D341Med (cell line): ENCODE data around the gene SNHG17.
"Not testable (repeated sequence)": the region's sequence is repeated elsewhere in the genome, so short reads cannot be mapped to it uniquely, and the experiment has no call there.

Experiments
- DNase-seq: peaks from one replicate; pipeline ENCODE4 v3.0.0; 2012; ENCODE audit warnings: low spot score

The SNHG17 gene

DNA sequence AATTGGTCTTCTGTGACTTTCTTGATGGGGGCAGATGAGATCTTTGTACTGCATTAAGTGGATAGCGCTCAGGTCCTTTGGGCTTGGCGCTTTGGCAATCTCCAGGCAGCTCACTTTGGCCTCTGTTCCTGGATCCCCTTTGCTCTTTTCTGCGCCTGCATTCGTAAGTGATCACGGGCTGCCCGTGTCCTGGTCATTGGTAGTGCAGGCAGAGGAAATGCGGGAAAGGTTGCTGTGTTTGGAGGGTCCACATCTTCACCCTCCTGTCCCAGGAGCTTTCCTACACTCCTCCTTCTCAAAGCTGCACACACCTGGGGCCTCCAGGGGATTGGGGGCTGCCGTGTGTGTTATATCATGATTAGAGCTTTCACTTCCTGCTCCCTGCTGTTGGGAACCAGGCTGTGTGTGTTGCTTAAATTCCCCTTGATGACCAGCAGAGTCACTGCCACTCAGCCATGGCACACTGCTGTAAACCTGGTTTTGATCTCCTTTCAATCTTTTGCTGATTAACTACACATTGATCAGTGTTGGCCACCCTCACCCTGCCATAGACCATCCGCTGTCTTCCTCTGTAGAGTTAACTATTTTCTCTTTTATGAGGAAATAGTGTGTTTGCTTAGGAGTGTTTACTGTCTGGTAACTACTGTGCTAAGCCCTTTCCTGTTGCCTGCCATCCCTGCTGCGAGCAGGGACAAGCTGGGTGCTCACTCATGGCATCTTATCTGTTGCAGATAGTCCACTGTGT, 13.0 kb upstream of the SNHG17 start:
- DNase-seq, result no peak

DNA sequence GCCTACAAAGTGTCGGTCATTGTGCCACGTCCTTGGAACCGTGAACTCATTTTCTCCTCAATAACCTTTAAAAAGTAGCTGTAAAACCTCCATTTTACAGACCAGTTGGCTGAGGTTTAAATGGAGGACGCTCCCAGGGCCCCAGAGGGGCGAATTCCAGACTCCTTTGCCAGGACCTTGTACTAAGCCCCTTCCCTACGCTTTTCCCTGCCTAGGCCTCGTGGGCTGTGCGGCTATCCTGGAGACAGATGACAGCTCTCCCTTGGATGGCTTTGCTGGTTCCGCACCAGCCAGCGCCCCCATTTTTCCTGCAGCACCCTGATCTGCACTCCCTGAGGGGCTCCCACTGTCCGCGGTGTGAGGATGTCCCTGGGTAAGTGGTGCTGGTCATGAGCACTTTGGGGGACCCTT, 12.1 kb upstream of the SNHG17 start:
- peak; percentile 48 for DNase-seq

DNA sequence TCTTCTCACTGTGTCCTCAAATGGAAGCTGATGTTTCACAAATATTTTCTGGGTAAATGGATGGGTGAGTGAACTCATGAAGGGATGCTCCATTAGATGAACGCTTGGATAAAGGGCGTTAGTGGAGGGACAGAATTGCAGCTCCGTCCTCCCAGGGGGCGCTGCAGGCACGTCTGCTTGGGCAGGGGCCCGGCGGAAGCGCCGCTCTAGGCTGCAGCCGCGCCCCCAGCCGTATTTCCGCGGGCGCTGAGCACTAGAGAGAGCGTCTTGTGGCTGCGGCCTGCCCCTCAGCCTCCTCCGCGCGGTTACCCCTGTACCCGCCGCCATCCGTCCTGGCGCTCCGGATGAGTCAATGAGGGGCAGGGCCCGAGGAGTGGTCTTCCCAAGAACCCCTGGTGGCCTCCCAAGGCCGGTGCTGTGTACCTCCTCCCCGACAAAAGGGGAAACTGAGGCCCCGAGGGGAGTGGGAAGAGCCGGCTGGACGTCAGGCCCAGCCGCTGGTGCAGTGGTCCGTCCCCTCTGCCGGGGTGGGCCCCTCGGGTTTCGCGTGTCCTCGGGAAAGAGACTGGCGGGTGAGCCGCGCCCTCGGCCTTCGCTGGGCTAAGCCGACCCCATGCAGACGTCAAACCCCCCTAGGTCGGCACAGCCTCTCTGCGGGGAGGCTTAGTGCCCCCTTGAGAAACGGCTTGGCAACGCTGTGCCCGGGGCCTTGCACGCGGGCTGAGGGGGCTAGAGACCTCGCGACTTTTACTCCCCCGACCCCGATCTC, 11.5 kb upstream of the SNHG17 start:
- DNase-seq, result peak; percentile 97

DNA sequence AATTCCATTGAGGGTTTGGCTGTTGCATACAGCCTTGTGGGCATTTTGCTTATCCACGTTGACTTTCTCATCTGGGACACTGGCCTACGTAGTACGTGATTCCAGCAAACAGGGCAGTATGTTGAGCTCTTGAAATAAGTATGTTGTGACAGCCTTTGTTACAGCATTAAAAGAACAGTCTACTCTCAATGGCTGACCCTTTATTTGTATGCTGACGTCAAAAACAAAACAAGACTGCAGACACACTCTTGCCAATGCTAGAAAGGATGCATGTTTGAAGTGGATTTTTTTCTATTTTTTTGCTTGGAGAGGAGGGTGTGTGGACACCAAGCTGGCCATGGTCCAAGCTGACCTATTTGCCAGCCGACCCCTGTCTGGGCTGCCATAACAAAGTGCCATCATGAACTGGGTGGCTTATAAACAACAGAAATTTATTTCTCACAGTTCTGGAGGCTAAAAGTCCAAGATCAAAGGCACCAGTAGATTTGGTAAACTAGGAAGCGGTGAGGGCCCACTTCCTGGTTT, 10.8 kb upstream of the SNHG17 start:
- DNase-seq, result no peak

DNA sequence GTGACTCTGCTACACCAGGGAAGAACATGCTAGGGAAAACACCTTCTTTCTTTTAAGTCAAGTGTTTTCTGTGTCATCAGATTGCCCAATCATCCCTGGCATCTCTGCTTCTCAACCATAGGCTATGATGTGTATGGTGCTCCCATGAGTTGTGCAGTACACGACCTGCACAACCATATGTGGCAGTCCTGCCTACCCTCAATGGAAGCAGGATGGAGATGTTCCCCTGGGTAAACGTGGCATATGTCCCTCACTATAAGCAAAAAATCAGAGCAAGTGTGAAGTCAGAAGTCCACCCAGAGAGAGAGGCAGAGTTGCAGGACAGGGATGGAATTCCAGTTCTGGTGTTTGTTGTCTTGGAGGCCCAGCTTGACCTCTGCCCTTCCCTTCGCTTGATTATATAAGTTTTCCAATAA, 10.3 kb upstream of the SNHG17 start:
- DNase-seq, result no peak

DNA sequence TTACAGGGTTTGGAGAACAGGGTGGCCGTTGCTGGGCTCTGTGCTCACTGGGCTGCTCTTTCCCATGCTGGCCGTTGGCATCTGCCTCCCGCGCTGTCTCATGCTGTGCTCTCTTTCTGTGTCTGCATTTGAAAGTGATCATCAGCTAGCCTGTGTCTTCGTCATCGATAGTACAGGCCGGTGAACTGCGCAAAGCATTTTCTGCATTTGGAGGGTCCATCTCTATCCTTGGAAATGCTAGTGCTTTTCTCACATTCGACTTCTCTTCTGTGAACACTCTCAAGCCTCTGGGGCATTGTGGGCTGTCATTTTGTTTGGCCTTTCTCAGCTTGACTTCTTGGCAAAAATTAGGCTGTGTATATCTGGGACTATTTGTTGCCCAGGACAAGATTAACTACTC, 6.8 kb upstream of the SNHG17 start:
- no peak for DNase-seq

DNA sequence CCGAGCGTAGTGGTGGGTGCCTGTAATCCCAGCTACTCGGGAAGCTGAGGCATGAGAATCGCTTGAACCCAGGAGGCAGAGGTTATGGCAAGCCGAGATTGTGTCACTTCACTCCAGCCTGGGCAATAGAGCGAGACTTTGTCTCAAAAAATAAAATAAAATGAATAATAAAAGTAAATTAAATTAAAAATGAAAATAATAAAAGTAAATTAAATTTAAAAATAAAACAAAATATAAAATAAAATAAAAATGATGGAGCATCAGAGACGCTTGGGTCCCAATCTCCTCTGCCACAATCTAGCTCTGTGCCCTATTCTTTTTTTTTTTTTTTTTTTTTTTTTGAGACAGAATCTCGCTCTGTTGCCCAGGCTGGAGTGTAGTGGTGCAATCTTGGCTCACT, 6.0 kb upstream of the SNHG17 start:
- not testable (repeated sequence) for DNase-seq

DNA sequence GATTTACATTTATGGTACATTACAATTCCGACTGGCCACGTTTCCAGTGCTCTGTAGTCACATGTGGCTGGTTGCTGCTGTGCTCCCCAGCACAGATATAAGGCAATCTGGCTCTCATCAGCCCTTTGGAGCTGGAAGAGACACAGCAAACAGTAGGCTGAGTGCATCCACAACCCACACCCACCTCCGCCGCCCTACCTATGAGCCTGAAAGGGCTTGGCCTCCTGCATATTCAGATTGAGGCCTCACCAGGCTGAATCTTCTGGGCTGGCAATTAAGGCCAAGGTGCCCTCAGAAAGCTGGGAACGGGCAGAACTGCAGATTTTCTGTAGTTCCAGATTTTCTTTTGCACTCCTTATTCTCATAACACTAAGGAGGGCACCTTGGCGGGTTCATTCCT, 2.7 kb upstream of the SNHG17 start:
- DNase-seq, result no peak

DNA sequence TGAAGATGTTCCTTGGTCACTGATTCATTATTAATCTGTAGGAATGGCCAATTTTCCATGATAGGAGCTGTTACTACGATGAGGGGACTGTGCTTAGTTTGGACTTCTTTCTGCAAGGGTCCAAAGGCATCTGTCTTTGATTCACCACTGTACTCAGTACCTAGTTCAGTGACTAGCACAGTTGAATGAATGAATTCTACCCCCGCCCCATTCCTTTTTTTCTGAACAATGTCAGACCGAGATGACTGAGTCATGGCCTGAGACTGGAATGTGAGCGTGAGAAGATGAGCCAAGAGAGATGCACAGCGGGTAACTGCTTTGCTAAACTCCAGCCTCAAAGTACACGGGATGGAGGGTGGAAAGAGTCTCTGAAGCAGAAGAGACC, 419 bp upstream of the SNHG17 start:
- DNase-seq, result no peak

DNA sequence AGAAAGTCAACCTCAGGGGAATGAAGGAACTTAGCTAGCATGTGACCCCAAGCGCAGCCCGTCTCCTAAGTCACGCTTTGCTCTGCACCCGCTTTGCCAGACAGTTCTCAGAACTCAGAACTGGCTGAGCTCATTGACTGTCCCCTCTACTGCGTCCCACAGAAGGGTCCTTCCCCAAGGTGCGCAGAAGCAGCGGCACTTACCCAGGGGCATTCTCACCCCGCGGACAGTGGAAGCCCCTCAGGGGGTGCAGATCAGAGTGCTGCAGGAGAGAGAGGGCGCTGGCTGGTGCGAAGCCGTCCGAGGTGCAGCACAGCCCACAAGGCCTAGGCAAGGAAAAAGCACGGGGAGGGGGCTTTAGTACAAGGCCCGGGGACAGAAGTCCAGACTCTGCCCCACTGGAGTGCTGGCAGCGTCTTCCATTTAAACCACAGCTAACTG, 807 bp downstream of the SNHG17 start:
- DNase-seq, result no peak

DNA sequence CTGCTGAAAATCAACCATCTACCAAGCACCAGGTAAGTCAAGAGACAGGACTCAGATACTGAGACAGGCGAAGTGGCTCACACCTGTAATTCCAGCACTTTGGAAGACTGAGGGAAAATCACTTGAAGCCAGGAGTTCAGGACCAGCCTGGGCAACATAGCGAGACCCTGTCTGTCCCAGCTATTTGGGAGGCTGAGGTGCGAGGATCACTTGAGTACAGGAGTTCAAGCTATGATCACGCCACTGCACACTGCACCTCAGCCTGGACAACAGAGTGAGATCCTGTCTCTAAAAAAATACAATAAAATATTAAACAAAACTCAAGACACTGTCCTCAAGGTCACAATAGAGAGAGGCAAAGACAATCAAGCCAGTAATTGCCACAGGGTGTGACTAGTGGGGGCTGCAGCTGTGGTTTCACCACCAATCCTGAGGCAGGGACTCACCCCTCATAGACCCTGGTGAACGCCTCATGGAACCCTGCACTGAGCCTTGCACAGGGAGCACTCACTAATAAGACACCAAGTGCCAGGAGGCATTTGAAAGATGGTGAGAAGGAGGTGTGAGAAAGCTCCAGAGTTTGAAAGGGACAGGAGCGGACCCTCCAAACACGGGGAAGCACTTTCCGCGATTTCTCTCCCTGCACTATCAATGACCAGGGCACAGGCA, 1.7 kb downstream of the SNHG17 start:
- DNase-seq, result no peak

DNA sequence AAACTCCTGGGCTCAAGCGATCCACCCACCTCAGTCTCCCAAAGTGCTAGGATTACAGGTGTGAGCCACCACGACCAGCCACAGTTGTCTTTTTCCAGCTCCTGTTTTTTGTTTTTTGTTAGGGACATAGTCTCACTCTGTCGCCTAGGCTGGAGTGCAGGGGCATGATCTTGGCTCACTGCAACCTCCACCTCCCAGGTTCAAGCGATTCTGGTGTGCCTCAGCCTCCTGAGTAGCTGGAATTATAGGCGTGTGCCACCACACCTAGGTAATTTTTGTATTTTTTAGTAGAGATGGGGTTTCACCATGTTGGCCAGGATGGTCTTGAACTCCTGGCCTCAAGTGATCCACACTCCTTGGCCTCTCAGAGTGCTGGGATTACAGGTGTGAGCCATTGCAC, 2.3 kb downstream of the SNHG17 start:
- not testable (repeated sequence) for DNase-seq

DNA sequence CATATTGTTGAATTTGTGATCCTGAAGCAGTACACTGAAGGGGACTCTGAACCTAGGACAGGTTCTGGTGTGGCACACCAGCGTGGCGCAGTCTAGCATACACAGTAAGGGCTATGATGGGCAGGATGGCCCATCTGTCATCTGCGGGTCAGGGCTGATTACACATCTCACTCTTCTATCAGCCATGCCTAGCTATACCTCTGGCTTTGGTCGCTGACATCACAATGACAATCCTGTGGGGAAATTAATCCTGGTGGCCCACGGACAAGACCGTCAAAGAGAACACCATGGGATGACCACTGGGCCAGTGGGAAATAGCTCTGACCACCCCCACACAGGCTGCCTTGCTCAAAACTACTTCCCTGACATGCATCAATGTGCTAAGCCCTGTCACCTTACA, 2.8 kb downstream of the SNHG17 start:
- DNase-seq, result no peak

DNA sequence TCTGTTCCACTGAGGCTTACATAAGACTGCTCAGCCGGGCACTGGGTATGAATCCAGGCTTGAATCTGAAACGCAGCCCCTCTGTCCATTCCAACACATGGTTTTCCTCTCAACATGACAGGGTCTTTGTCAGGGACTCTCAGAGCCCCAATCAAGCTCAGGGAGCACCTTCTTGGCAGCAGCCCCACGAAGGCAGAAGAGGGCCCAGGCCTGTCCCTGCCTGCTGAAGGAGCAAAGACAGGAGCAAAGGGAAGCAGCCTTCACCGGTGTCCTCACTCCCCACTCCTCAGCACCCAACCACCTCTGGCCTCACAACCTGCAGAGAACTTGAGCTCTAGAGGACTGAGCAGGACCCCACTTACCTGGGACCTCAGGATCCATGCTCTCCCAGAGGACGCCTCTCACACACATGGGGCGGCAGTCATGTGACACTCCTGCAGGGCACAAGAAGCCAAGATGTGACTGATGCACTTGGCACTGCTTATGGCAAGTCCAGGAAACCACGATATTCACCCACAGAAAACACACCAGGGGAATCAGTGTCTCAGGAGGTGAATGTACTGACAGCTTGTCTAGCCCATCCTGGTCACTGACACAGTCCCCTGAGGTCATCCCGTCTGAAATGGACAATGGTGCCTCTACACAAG, 4.3 kb downstream of the SNHG17 start:
- DNase-seq, result no peak

DNA sequence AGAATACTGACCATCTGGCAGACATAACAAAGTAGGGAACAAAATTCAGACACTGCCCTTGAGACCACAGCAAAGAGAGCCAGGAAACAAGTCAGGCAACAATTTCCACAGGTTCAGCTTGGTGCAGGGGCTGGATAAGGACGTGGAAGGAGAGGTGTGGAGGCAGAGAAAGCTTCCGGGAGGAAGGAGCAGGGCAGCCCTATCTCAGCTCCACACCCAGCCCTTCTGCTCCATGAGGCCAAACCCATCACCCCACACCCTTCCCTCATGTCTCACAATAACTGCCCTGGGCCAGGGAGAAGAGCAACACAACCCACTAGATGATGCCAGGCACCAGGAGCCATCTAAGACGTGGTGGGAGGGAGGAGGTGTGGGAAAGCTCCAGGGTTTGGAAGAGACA, 5.8 kb downstream of the SNHG17 start:
- no peak for DNase-seq

DNA sequence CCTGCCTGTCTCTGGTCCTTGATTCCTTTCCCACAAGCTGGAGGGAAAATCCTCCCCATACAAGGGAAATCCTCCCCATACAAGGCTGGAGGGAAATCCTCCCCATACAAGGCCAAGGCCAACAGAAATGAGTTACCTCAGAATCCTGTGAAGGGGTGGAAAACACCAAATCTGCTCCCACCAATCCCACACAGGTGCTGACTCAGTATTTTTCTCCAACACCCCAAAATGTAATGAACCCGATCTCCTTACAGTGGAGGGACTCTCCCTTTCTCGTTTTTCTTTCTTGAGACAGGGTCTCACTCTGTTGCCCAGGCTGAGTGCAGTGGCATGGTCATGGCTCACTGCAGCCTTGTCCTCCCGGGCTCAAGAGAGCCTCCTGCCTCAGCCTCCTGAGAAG, 6.3 kb downstream of the SNHG17 start:
- DNase-seq, result no peak

DNA sequence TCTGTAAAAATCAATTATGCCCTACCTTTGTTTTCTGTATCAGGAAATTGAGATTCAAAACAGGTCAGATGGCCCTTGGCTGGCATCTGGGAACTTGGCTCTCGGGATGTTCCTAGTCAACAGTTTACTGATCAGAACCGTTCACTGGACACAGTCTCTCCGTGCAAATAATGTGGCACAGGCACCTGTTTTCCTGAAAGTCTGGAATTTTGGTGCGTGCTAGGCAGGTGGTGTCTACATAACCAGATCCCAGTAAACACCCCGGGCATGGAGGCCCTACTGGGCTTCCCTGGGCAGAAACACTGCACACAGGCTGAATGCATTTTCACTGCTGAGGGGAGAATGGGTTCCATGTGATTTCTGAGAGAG, 7.5 kb downstream of the SNHG17 start:
- DNase-seq, result no peak

DNA sequence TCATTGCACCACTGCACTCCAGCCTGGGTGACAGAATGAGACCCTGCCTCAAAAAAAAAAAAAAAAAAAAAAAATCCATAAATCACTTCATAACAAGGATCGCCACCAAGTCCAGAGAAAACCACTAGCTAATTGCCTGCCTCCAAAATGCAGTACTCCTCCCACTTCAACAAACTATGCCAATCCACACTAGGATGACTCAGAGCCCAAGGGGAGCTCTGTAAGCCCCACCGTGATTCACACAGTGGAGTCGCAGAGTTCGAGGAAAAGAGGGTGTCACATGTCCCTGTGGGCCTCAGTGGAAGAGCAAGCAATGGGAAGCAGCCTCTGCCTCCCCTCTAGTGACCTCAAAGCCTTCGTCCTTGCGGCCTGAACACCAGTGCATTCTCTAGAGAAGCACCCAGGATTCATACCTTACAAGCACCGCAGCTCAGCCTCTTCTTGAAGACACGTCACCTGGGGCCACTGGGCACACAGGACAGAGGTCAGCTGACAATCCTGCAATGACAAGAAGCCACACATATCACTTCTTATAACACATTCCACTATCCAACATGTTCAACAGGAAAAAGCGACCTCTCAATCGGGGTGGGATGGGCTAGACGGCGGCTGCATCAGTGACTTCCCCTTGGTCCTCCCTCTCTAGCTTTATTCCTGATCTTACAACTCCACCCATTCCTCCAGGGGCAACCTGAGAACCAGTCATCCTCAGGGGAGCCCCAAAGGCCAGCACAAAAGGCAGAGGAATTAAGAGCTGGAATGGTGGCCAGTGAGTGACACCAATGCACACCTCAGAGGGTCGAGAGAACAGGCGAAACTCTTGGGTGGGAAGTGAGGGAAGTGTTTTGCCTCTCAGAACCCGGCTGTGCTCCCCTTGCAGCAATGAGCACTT, 8.9 kb downstream of the SNHG17 start:
- no peak for DNase-seq

DNA sequence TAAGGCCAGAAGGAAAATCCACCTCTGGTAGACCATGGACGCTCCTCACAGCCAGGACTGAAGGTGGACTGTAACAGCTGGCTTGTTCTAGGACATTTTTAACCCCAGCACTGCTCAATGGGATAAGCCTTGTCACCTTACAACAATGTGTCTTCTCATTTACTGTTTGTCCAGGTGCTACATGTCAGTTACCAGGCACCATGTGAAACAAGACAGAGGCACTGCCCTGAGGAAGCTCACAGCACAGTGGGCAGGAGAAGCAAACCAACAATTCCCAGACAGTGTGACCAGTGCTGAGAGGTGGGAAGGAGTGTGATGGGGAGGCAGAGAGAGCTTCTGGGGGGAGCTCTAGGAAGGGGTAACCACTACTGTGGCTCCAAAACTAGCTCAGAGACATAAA, 10.7 kb downstream of the SNHG17 start:
- DNase-seq, result no peak

DNA sequence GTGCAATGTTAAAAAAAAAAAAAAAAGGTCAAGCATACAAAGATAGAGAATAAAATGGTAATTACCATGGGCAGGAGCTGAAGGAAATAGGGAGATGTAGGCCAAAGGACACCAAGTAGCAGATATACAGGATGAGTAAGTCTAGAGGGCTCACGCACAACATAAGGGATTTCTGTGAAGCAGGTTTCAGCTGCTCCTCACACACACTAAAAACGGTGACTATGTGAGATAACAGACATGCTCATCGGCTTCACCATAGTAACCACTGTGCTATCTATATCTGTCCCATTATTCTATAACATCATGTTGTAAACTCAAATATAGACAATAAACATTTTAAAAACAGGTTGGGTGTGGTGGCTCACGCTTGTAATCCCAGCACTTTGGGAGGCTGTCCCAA, 11.6 kb downstream of the SNHG17 start:
- DNase-seq, result no peak

DNA sequence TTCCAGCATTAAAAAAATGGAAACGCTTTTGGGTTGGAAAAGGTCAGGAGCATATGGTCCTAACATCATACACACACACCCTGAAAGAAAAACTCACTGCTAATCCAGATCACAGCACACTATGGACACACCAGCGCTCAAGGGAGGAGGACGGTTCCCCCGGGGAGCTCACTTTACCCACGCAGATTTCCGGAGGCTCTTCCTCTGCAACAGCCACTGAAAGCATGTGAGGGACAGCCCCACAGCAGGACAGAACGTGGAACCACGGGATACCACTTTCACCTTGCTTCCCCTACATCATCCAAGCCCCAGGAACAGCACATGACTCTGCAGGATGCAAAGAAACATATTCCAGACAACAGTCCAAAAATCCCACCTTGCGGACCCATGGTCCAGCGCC, 13.2 kb downstream of the SNHG17 start:
- DNase-seq, result no peak
